ENCODE results near the gene HOXA13.

DNA sequence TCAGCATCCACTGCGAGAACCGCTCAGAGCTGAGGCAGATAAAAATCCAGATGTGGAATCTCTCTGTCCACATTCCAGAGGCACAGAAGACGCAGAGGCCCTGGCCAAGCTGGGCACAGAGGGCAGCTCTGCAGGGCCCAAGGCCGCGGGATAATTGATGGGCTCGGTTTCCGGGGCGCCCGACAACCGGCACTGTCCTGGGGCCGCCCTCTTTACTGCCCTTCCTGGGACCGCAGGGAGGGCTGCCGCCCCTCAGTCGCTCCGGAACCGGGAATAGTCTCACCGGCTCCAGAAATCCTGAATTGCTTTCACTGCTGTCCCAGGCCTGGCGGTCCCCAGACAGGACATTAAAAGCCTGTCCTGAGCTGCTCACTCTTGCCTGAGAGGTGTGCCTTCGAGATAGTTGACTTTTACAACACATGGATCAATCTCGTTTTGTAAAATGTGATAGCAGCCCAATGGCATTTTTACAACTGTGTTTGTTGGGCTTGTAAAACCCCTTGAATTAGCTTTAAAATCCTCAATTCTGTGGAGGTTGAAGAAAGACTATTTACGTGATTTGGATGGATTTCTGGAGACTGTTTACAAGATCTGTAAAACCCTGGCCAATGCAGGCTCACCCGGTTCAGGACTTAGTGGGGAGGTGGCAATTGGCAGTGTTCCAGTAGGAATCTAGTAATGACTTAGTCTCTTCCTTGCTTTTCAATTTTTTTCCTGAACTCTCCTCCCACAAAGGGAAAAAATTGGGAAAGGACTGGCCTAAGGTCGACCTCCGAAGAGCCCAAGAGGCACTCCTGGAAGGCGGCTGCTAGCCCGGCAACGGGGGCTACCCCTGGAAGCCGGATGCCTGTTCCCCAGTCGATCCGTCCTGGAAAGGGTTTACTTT lies 50.9 kb downstream of the HOXA13 start:
- TF ChIP-seq, protein P1, sequence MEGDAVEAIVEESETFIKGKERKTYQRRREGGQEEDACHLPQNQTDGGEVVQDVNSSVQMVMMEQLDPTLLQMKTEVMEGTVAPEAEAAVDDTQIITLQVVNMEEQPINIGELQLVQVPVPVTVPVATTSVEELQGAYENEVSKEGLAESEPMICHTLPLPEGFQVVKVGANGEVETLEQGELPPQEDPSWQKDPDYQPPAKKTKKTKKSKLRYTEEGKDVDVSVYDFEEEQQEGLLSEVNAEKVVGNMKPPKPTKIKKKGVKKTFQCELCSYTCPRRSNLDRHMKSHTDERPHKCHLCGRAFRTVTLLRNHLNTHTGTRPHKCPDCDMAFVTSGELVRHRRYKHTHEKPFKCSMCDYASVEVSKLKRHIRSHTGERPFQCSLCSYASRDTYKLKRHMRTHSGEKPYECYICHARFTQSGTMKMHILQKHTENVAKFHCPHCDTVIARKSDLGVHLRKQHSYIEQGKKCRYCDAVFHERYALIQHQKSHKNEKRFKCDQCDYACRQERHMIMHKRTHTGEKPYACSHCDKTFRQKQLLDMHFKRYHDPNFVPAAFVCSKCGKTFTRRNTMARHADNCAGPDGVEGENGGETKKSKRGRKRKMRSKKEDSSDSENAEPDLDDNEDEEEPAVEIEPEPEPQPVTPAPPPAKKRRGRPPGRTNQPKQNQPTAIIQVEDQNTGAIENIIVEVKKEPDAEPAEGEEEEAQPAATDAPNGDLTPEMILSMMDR (IDR thresholded peaks at IDR 0.05) = no peak
- peak; percentile 18 for TF ChIP-seq EZH2 (IDR thresholded peaks at IDR 0.05; ENCODE audit: borderline replicate concordance, insufficient read depth, low read depth, low read length, poor library complexity, severe bottlenecking)
